Testis (tissue), 3 donors: ENCODE results near the gene ABCG1. TPM values are rescaled to one million over a fixed set of nuclear protein-coding genes. Genes with fewer than 3 reads are reported as not detected.

Source experiments
- DNase-seq: peaks from one replicate; pipeline ENCODE4 v3.0.0-alpha.2; 2019
- H3K27ac ChIP-seq, 2 donors: fragments of 200-600 bp; sonication (generic); one replicate each; pipeline ENCODE4 v1.5.1; 2019
- H3K27me3 ChIP-seq: fragments of 200-600 bp; sonication (generic); one replicate; pipeline ENCODE4 v1.5.1; 2019
- H3K36me3 ChIP-seq: fragments of 200-600 bp; sonication (generic); one replicate; pipeline ENCODE4 v1.5.1; 2017; ENCODE audit warnings: low read depth; ENCODE audit errors: missing control alignments
- H3K4me1 ChIP-seq: fragments of 200-600 bp; sonication (generic); one replicate; pipeline ENCODE4 v1.5.1; 2019
- H3K4me3 ChIP-seq, 2 donors: fragments of 200-600 bp; sonication (generic); one replicate each; pipeline ENCODE4 v1.5.1; 2017 to 2019
- H3K9me3 ChIP-seq: fragments of 200-600 bp; sonication (generic); one replicate; pipeline ENCODE4 v1.5.1; 2017
- CTCF ChIP-seq, 3 experiments: fragments of 450-650 bp in 2 of 3; fragments of 200-600 bp in 1 of 3; sonication (generic) in 1 of 3; IDR thresholded peaks; one replicate each; pipeline ENCODE4 v1.5.1; 2016 to 2019; ENCODE audit warnings: antibody characterized with exemption in 3 of 3, mild to moderate bottlenecking in 2 of 3, moderate library complexity in 1 of 3
- POLR2A ChIP-seq: fragments of 450-650 bp; IDR thresholded peaks from one replicate; pipeline ENCODE4 v1.6.1; 2017; ENCODE audit warnings: antibody characterized with exemption, mild to moderate bottlenecking, moderate library complexity
- WGBS, 2 donors: methylation state at CpG; one replicate each; pipeline ENCODE4 v1.1.5; 2018; 5-methylcytosine and 5-hydroxymethylcytosine counted together
- intact Hi-C: fragments of 100-400 bp; cut with DNase I; formaldehyde crosslinking; loops from one replicate; pipeline ENCODE4 v1.15.1; 2023; ENCODE audit warnings: low total_unique reads
- polyA plus RNA-seq: library from polyadenylated mRNA; stranded (reverse); fragments of 350-450 nt; fragmentation: Illumina TruSeq; extraction: RNeasy Lipid Tissue Mini Kit (QIAGEN cat#74804); gene quantifications from one replicate; pipeline ENCODE4 v1.2.3, GENCODE V29; 2014; ENCODE audit warnings: low read depth, low replicate concordance; ENCODE audit not compliant: insufficient read depth
- total RNA-seq, 2 donors: library from RNA; depleted of rRNA; stranded (reverse); fragments of >200 nt; gene quantifications; one replicate each; pipeline ENCODE4 v1.2.3, GENCODE V29; 2016

The ABCG1 gene
- total and polyA plus RNA-seq, 3 donors from 2014 or later, result 4.6 to 5.9 (median 5.1) TPM

DNA sequence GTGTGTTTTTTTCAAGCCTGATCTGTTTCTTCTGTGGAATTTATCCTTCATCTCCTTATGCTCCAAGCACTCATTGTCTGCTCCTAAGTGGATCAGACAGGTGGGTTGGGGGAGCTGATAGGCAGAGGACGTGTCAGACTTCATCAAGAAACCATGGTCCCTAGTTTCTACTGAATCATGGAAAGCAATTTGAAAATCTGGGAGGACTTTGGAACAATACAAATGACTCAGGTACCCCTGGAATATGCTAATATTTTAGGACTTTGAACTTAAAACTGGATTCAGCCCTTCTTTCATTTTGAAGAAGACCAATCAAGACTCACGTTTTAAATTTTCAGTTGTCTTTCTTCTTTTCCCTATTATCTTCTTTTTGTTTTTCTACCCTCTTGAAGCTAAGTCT is 7.7 kb downstream of the ABCG1 start:
- TF ChIP-seq CTCF (IDR thresholded peaks at IDR 0.05), result no peak
- no peak for TF ChIP-seq POLR2A
- Histone ChIP-seq H3K27ac (no peak overlapping the region), H3K9me3 (no peaks in the 10 kb centered on the region), H3K27me3 (no peaks in the 10 kb centered on the region), H3K4me3 (no peak overlapping the region), H3K4me1 (no peaks in the 10 kb centered on the region), H3K36me3 (no peaks in the 10 kb centered on the region)
- 87 to 89% methylated on average over 2 of the region's 2 CpGs for WGBS, 2 donors
- DNase-seq, result no peak
- intact Hi-C loops, result no loop called here

GRCh38 chr21:42227909-42228708 is 9.2 kb downstream of the ABCG1 start:
- Histone ChIP-seq H3K36me3 (no peaks in the 10 kb centered on the region), H3K4me3 (no peak overlapping the region), H3K27ac (no peak overlapping the region), H3K4me1 (peaks cover 4% of the 10 kb centered on the region), H3K9me3 (no peaks in the 10 kb centered on the region), H3K27me3 (no peaks in the 10 kb centered on the region)
- 62 to 71% methylated on average over 10 of the region's 10 CpGs for WGBS, 2 donors
- TF ChIP-seq POLR2A (no peak), CTCF (IDR thresholded peaks at IDR 0.05) (no peak)
- intact Hi-C loops, result no loop called here
- DNase-seq, result peak; percentile 79

DNA sequence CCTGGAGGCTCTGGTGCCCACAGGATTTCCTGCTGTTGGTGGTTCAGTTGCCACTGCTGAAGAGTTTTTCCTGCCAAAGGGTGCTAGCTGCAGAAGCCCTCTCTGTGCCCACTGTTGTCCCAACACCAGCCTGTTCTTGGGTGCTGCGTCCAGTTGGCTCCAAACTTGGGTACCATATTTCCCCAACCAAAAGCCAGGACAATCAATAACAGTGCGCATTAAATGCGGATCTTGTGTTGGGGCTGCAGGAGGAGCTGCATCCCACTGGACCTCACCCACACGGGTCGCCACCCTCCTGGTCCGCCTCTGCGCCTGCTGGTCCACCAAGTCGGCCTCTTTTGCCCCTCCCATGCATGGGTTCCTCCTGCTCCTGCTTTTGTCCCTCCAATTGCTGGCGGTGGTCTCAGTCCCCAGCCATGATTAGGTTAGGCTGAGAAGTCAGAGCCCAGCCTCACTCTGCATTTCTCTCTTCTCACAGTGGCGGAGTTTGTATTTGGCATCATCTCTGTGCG is 9.8 kb downstream of the ABCG1 start:
- no peak for TF ChIP-seq POLR2A
- no peak for TF ChIP-seq CTCF (IDR thresholded peaks at IDR 0.05)
- DNase-seq, result no peak
- intact Hi-C loops, result no loop called here
- WGBS, 2 donors, result 96 to 97% methylated on average over 11 of the region's 11 CpGs
- H3K27ac ChIP-seq, result no peak overlapping the region
- no peak overlapping the region for H3K4me3 ChIP-seq
- H3K27me3 ChIP-seq, result no peaks in the 10 kb centered on the region
- peaks cover 8% of the 10 kb centered on the region for H3K4me1 ChIP-seq
- no peaks in the 10 kb centered on the region for H3K36me3 ChIP-seq
- H3K9me3 ChIP-seq, result no peaks in the 10 kb centered on the region

DNA sequence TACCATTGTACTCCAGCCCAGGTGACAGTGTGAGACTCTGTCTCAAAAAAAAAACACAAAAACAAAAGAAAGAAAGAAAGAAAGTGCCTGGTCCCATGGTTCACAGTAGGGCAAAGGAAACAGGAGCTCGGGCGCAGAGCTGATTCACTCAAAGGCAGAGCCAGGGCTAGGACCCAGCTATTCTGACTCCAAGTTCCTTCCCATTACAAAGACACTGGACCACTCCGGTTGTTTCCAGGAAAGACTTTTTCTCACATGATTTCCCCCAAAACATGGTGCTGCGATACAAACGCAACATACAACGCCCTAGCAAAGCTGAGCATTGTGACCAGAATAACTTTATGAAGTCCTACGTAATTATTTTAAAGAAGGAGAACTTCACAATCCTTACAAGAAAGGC is 10.7 kb downstream of the ABCG1 start:
- Histone ChIP-seq H3K36me3 (no peaks in the 10 kb centered on the region), H3K4me1 (peaks cover 16% of the 10 kb centered on the region), H3K4me3 (no peak overlapping the region), H3K9me3 (no peaks in the 10 kb centered on the region), H3K27me3 (no peaks in the 10 kb centered on the region), H3K27ac (no peak overlapping the region)
- DNase-seq, result no peak
- intact Hi-C loops, result no loop called here
- TF ChIP-seq CTCF (IDR thresholded peaks at IDR 0.05), result no peak
- WGBS, 2 donors, result 88 to 89% methylated on average over 7 of the region's 7 CpGs

- Histone ChIP-seq H3K27ac (no peak overlapping the region), H3K27me3 (no peaks in the 10 kb centered on the region), H3K36me3 (no peaks in the 10 kb centered on the region), H3K9me3 (no peaks in the 10 kb centered on the region), H3K4me3 (no peak overlapping the region), H3K4me1 (peaks cover 19% of the 10 kb centered on the region)
- no peak for TF ChIP-seq CTCF (IDR thresholded peaks at IDR 0.05)
- no peak for TF ChIP-seq POLR2A
- 90 to 94% methylated on average over 4 of the region's 4 CpGs for WGBS, 2 donors
- no peak for DNase-seq
- intact Hi-C loops, result no loop called here
These were observed 11.2 kb downstream of the ABCG1 start for GRCh38 chr21:42230178-42230577.
